Caki2 (cell line): ENCODE measurements around the gene CDH13. TPM values are rescaled to one million over a fixed set of nuclear protein-coding genes. Genes with fewer than 3 reads are reported as not detected.
A peak's percentile ranks its signal among the peaks of the same experiment; 100 is the strongest.

ENCODE experiments used
- DNase-seq: peaks from one replicate; pipeline ENCODE4 v3.0.0-alpha.2; 2015; ENCODE audit warnings: low read depth
- in situ Hi-C: cut with HindIII; loops from 2 replicates; pipeline ENCODE4 v1.10.0; 2016; ENCODE audit warnings: low sequenced_read_pairs, low pct_unique_long_range_greater_than_20kb, mixed read lengths
- total RNA-seq: library from RNA; depleted of rRNA; stranded (reverse); fragments of >200 nt; shearing (Covaris generic); gene quantifications from 2 replicates; pipeline ENCODE4 v1.2.3, GENCODE V29; 2014; ENCODE audit warnings: low replicate concordance

CDH13 gene
- total RNA-seq, 1 experiment from 2014 or later, result not detected

- in situ Hi-C loops, result no loop called here
- peak; percentile 37 for DNase-seq
Measured at GRCh38 chr16:83513008-83513755, 886.4 kb downstream of the CDH13 start.

DNA sequence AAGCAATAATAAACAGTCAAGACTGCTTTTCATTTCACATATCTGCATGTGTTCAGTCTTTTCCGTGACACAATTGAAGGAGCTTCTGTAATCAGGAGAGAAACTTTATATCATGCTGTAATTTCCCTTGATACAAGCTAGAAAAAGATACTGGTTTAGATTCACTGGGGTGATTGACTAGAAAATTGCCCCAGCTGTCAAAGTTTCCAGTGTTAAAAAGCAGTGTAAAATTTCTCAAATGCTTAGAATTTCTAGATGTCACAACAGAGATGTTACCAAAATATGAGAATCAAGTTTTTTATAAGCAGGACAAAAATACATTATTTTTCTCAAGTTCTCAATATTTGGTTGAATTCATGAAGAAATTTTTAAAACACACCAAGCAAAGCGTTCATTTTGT is 888.6 kb downstream of the CDH13 start:
- DNase-seq, result no peak
- in situ Hi-C loops, result no loop called here

- DNase-seq, result no peak
- in situ Hi-C loops, result no loop called here
Measured at GRCh38 chr16:83516931-83517330, 890.2 kb downstream of the CDH13 start.

- no peak for DNase-seq
- in situ Hi-C loops, result no loop called here
Measured at GRCh38 chr16:83517398-83517797, 890.6 kb downstream of the CDH13 start.

DNA sequence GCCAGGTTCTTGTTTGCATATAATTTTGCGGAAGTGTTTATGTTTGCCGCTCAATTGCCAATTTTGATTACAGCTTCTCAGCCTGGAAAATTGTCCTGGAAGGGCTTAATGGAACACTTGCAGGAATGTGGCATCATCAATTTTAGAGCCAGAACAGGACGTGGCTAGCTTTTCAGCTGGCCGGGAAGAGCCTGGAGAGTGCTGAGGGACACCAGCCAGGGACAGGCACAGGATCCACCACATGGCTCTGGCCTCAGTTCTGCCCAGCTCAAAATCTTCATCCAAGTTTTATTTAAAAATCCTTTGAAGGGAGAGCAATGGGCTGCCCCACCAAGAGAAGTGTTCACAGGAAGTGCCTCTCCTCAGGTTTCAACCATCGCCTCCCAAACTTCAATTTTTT is 893.8 kb downstream of the CDH13 start:
- in situ Hi-C loops, result no loop called here

GRCh38 chr16:83530293-83530692 is 903.5 kb downstream of the CDH13 start:
- DNase-seq, result no peak
- in situ Hi-C loops, result no loop called here

More for the DNA sequence above, 893.8 kb downstream of the CDH13 start:
- DNase-seq, result no peak

DNA sequence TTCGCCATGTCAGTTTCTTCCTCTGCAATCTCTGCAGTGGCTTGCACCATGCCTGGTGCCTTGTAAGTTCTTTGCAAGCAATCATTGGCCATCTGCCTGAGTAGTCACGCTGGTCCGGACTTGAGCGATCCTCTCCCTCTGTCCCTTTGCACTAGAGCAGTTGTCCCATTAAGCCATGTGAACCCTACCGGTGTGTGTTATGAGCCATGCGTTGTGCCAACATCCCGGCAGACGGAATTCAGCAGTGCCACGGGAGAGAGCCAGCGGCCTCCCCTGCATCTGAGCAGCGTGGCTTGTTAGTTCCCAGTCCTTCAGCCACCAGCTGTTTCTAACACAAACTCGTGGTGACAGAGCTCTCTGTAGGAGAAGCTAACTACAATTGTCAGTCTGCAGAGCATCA is 905.9 kb downstream of the CDH13 start:
- DNase-seq, result no peak
- in situ Hi-C loops, result no loop called here

GRCh38 chr16:83533193-83533592 is 906.4 kb downstream of the CDH13 start:
- peak; percentile 91 for DNase-seq
- in situ Hi-C loops, result no loop called here

- DNase-seq, result no peak
- in situ Hi-C loops, result no loop called here
Measured at GRCh38 chr16:83538707-83539106, 911.9 kb downstream of the CDH13 start.

- in situ Hi-C loops, result no loop called here
- DNase-seq, result no peak
Measured at GRCh38 chr16:83539736-83540490, 913.1 kb downstream of the CDH13 start.

DNA sequence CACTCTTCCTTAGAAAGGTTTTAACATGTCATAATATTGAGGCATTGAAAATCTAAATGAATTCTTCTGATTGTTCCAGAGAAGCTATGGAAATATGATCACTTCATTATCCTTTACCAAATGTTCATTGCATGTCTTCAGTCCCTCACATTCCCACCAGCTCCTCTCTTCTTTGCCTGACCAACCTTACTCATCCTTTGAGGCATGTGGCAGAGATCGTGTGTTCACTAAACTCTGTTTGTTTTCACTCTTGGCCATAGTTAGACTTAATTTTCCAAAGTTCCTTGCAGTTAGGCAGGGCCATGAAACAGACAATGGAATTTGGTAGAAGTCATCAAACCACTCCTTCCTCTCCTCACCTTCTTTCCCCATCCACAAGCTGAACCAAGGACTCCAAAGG is 914.5 kb downstream of the CDH13 start:
- in situ Hi-C loops, result no loop called here
- no peak for DNase-seq

DNA sequence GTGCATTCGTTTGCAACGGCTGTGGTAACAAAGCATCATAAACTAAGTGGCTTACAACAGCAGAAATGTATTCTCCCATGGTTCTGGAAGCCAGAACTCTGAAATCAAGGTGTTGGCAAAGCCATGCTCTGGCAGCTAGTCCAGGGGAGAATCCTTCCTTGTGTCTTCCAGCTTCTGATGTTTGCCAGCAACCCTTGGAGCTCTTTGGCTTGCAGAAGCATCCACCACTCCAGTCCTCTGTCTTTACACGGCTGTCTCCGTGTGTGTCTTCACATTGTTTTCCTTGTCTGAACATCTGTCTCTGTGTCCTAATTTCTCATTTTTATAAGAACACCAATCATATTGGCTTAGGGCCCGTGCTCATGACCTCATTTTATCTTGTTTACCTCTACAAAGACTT is 915.7 kb downstream of the CDH13 start:
- DNase-seq, result no peak
- in situ Hi-C loops, result no loop called here

DNA sequence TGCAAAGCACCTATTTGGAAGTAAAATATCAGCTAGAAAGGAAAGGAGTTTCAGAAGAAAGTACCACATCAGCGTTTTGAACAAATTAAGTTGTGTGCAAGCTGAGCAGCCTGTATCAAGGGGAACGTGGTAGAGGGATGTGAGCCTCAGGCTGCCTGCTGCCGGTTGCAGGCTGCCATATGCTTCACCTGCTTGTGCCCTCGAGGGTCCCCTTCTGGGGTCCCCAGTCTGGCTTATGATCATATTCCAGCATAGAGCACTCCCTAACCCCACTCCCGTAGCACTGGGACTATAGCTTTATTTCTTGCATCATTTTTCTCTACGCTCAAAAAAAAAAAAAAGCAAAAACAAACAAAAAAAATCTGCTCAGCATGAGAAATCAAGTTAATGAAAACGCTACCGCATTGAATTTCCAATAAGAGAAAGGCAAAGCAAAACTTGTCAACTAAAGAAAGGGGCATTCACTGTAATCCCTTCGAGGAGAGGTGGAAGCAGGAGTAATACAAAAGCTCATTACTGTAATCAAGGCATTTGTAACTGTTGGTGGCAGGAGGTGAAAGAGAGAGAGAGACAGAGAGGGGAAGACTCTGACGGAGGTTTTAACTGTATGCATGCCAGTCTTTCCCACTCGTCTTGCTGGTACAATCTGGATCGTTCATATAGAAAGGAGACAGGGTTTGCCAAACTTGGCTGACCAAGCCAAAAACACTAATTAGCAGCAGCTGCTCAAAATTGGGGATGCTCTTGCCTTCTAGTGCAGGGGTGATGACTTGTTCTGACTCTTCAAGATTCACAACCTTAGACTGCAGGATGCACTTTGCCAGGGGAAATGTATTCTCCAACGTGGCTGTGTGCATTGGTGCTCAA is 922.8 kb downstream of the CDH13 start:
- in situ Hi-C loops, result no loop called here
- no peak for DNase-seq

DNA sequence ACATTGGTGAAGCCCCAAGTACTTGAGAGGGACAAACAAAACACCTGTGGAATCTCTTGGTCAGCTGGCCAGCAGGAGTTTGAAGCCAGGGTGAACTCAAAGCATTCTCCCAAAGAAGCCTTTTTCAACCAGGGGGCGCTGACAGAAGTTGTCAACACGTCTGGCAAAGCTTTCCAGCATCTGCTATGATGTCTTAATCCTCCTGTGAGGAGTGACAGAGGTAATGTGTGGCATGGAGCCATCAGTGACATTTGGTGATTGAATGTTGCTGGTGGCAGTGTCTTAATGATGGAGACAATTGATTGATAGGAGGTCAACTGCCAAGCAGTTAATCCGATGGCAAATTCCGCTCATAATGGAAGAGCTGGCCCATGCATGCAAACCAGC is 923.4 kb downstream of the CDH13 start:
- DNase-seq, result no peak
- in situ Hi-C loops, result no loop called here

DNA sequence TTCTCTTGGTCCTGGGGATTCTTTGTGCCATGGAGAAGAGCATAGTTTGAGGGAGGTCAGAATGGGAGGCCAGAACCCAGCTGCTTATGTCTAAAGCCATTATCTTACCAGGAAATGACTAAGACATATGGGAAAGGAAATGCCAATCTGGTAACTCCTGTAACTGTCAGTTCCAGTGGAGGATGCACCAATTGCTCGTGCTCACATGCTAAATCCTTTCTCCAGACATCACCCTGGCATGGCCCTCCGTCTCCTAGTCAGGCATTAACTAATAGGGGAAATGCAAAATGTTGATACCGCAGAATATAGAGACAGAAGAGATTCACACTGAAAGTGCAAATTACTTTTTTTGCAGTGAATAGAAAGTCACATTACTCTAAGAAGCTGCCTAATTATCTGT is 925.5 kb downstream of the CDH13 start:
- in situ Hi-C loops, result no loop called here

GRCh38 chr16:83552930-83553329 is 926.2 kb downstream of the CDH13 start:
- no peak for DNase-seq
- in situ Hi-C loops, result no loop called here

More for the DNA sequence above, 925.5 kb downstream of the CDH13 start:
- DNase-seq, result peak; percentile 25

DNA sequence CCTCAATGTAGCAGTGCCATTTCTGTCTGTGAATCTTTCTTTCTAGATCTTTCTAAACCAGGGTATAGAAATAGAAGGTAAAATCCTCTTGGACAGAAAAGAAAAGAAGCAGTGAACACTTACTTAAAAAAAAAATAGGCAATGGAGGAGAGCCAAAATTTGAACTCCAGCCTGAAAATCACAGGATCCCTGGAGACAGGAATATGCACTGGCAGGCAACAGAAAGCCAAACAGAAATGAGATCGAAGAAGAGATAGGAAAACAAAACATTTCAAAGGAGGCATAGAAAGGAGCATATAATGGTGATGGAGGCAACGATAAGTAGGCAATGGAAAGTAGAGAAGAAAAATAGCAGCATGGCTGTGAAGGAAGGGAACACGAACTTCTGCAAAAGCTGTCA is 927.3 kb downstream of the CDH13 start:
- in situ Hi-C loops, result no loop called here
- DNase-seq, result no peak

DNA sequence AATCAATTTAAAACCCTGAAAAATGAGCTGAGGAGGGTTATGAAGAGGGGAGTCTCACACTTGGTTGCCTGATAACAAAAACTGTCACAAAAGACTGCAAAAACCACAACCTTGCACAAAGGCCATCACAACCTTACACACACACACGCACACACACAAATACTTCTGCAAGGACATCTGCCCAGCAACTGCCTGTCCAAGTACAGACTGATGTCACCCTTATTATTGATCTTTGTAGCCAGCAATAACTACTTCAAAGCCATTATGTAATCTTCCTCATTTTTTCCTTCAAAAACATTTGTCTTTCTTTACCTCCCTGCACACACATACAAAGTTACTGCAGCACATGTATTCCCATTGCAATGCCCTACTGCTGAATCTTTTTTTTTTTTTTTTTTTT is 927.8 kb downstream of the CDH13 start:
- no peak for DNase-seq
- in situ Hi-C loops, result no loop called here

DNA sequence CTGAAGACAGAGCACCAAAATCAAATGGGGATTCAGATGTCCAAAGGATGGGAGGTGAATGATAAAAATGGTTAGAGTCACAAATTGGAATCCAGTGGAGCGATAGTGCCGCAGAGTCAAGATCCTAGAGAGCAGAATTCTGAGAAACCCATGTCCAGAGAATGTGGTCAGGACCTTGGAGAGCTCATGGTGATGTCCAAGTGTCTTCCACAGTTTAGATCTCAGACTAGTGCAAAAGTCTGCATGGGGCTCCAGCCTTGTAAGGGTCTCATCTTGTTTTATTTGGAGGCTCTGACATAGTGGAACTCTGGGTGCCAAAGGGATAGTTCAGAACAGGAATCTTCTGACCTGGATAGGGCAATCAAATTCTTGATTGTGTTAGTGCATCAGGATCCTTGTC is 935.1 kb downstream of the CDH13 start:
- in situ Hi-C loops, result no loop called here
- peak; percentile 16 for DNase-seq
